K562 (cell line): ENCODE results near the gene CDNF. TPM values are rescaled to one million over a fixed set of nuclear protein-coding genes. Genes with fewer than 3 reads are reported as not detected.
A peak's percentile ranks its signal among the peaks of the same experiment; 100 is the strongest.

Experiments
- CTBP1 ChIP-seq: fragments of 450-650 bp; IDR thresholded peaks from 2 replicates; pipeline ENCODE4 v1.6.1; 2016; ENCODE audit warnings: borderline replicate concordance
- FOXP4 ChIP-seq: sonication (generic); formaldehyde crosslinking; IDR thresholded peaks from 2 replicates; pipeline ENCODE4 v1.8.0; 2022; ENCODE audit warnings: mild to moderate bottlenecking, missing genetic modification reagents, borderline replicate concordance
- MEF2D ChIP-seq: conservative IDR thresholded peaks from 2 replicates; pipeline ENCODE4 v1.6.1; 2016; ENCODE audit warnings: low read depth, missing genetic modification characterization, missing compliant biosample characterization
- MIER1 ChIP-seq: fragments of 450-650 bp; IDR thresholded peaks from 2 replicates; pipeline ENCODE4 v1.6.1; 2016; ENCODE audit warnings: antibody characterized with exemption, mild to moderate bottlenecking, low read depth
- NONO ChIP-seq, 2 experiments: fragments of 200-400 bp in 1 of 2; fragments of 450-650 bp in 1 of 2; formaldehyde crosslinking in 1 of 2; IDR thresholded peaks; 2 replicates each; pipeline ENCODE4 v1.6.1; 2017; ENCODE audit warnings: low read depth in 2 of 2, mild to moderate bottlenecking in 2 of 2, moderate library complexity in 2 of 2, low read length in 1 of 2
- PURB ChIP-seq: sonication (generic); formaldehyde crosslinking; IDR thresholded peaks from 2 replicates; pipeline ENCODE4 v1.9.0; 2021; ENCODE audit warnings: low read depth, mild to moderate bottlenecking, missing genetic modification reagents
- RBM34 ChIP-seq: fragments of 200-400 bp; formaldehyde crosslinking; IDR thresholded peaks from 2 replicates; pipeline ENCODE4 v1.6.1; 2018; ENCODE audit warnings: low read length, borderline replicate concordance; ENCODE audit not compliant: insufficient read depth
- SMAD2 ChIP-seq: fragments of 150-350 bp; IDR thresholded peaks from 2 replicates; pipeline ENCODE4 v1.6.1; 2014; ENCODE audit warnings: low read depth, mild to moderate bottlenecking, low read length
- STAT5B ChIP-seq: fragments of 250-450 bp; sonication (Bioruptor Pico); IDR thresholded peaks from 2 replicates; pipeline ENCODE4 v1.8.0; 2021; ENCODE audit warnings: mild to moderate bottlenecking, inconsistent platforms
- THRAP3 ChIP-seq: fragments of 450-650 bp; IDR thresholded peaks from 2 replicates; pipeline ENCODE4 v1.6.1; 2016; ENCODE audit warnings: mild to moderate bottlenecking, inconsistent platforms, borderline replicate concordance
- ZNF165 ChIP-seq: fragments of 250-450 bp; sonication (Bioruptor Pico); IDR thresholded peaks from 2 replicates; pipeline ENCODE4 v1.4.0; 2020; ENCODE audit warnings: borderline replicate concordance
- ZNF224 ChIP-seq: sonication (generic); formaldehyde crosslinking; IDR thresholded peaks from 2 replicates; pipeline ENCODE4 v1.8.0; 2022; ENCODE audit warnings: mild to moderate bottlenecking, missing genetic modification reagents
- ZNF311 ChIP-seq: fragments of 250-450 bp; sonication (Bioruptor Pico); IDR thresholded peaks from 2 replicates; pipeline ENCODE4 v1.4.0; 2020; ENCODE audit warnings: mild to moderate bottlenecking, moderate library complexity
- ZNF512 ChIP-seq: IDR thresholded peaks from 2 replicates; pipeline ENCODE4 v1.6.1; 2016; ENCODE audit warnings: missing genetic modification characterization, missing compliant biosample characterization
- polyA plus RNA-seq, 8 experiments: library from polyadenylated mRNA; depleted of rRNA in 4 of 8; stranded (reverse) in 5 of 8; unstranded in 3 of 8; fragments of >200 nt; fragmentation: Nextera tagmentation in 2 of 8; fragmentation: Illumina TruSeq in 1 of 8; extraction: Ambion mirVana in 2 of 8; extraction: Trizol in 1 of 8; gene quantifications; 2 replicates each; pipeline versions ENCODE4 v1.2.1 to v1.2.3, GENCODE V29; 2011 to 2014; ENCODE audit warnings: inconsistent platforms in 1 of 8, missing spikeins in 1 of 8
- total RNA-seq, 7 experiments: library from RNA; depleted of rRNA in 6 of 7; stranded (reverse); fragments of >200 nt in 6 of 7; fragmentation: Illumina TruSeq in 2 of 7; extraction: Trizol in 2 of 7; gene quantifications; 2 replicates each; pipeline versions ENCODE4 v1.2.1 to v1.2.3, GENCODE V29; 2011 to 2021; ENCODE audit warnings: low replicate concordance in 1 of 7
- TF ChIP-seq, protein P1 (sequence below), 2 experiments: fragments of 450-650 bp; formaldehyde crosslinking in 1 of 2; IDR thresholded peaks; 2 replicates each; pipeline versions ENCODE4 v1.4.0 to v1.6.1; 2014 to 2020; ENCODE audit warnings: mild to moderate bottlenecking in 2 of 2, borderline replicate concordance in 1 of 2, low read depth in 1 of 2
- TF ChIP-seq, protein P2 (sequence below): sonication (generic); IDR thresholded peaks from 2 replicates; pipeline ENCODE4 v1.6.1; 2016

The CDNF gene
- total and polyA plus RNA-seq, 9 of the 15 experiments (the other 6 are each of a cell fraction or from before 2014, with no cell fraction given): 0.18 to 1.6 (median 0.61) TPM

DNA sequence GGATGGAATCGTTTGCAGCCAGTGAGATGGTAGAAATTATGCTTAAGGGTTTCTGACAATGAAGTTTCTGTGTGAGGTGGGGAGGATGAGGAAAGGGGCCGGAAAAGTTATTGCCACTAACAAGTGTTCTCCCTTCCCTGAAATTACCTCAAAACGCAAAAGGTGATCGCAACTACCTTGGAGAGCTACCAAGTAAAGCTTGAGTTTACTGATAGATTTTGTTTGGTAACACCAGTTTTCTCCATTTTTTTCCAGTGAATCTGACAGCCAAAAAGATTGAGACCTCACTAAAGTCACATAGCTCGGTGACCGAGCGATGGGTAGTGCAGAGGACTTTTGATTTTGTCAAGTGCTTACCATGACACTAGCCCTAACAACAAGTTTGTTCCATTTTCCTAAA, 42.4 kb upstream of the CDNF start (continued):
- no peak for TF ChIP-seq PURB (CRISPR knock-in tag)
- TF ChIP-seq ZNF165: no peak
- TF ChIP-seq RBM34: no peak
- TF ChIP-seq MEF2D (tag): no peak
- TF ChIP-seq ZNF512 (tag): no peak
- TF ChIP-seq, protein P1, sequence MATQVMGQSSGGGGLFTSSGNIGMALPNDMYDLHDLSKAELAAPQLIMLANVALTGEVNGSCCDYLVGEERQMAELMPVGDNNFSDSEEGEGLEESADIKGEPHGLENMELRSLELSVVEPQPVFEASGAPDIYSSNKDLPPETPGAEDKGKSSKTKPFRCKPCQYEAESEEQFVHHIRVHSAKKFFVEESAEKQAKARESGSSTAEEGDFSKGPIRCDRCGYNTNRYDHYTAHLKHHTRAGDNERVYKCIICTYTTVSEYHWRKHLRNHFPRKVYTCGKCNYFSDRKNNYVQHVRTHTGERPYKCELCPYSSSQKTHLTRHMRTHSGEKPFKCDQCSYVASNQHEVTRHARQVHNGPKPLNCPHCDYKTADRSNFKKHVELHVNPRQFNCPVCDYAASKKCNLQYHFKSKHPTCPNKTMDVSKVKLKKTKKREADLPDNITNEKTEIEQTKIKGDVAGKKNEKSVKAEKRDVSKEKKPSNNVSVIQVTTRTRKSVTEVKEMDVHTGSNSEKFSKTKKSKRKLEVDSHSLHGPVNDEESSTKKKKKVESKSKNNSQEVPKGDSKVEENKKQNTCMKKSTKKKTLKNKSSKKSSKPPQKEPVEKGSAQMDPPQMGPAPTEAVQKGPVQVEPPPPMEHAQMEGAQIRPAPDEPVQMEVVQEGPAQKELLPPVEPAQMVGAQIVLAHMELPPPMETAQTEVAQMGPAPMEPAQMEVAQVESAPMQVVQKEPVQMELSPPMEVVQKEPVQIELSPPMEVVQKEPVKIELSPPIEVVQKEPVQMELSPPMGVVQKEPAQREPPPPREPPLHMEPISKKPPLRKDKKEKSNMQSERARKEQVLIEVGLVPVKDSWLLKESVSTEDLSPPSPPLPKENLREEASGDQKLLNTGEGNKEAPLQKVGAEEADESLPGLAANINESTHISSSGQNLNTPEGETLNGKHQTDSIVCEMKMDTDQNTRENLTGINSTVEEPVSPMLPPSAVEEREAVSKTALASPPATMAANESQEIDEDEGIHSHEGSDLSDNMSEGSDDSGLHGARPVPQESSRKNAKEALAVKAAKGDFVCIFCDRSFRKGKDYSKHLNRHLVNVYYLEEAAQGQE (IDR thresholded peaks at IDR 0.05; ENCODE audit: borderline replicate concordance): peak; percentile 93
- TF ChIP-seq, protein P1 (CRISPR knock-in tag; IDR thresholded peaks at IDR 0.05; ENCODE audit: low read depth): peak; percentile 82; the same call in 1 of the 2 replicates
- no peak for TF ChIP-seq SMAD2
- TF ChIP-seq, protein P2, sequence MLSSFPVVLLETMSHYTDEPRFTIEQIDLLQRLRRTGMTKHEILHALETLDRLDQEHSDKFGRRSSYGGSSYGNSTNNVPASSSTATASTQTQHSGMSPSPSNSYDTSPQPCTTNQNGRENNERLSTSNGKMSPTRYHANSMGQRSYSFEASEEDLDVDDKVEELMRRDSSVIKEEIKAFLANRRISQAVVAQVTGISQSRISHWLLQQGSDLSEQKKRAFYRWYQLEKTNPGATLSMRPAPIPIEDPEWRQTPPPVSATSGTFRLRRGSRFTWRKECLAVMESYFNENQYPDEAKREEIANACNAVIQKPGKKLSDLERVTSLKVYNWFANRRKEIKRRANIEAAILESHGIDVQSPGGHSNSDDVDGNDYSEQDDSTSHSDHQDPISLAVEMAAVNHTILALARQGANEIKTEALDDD: peak; percentile 67
- TF ChIP-seq ZNF311 (CRISPR knock-in tag): no peak
- no peak for TF ChIP-seq CTBP1
- no peak for TF ChIP-seq THRAP3
- no peak for TF ChIP-seq STAT5B (CRISPR knock-in tag)
- TF ChIP-seq MIER1: peak; percentile 57; the same call in 1 of the 2 replicates
- TF ChIP-seq NONO (IDR thresholded peaks at IDR 0.05; ENCODE audit: low read depth in 2 of 2, low read length in 1 of 2): no peak
- no peak for TF ChIP-seq ZNF224 (CRISPR knock-in tag)
- TF ChIP-seq FOXP4 (CRISPR knock-in tag): no peak
